Stimulated activated CD8-positive, alpha-beta memory T cell treated with anti-CD3 and anti-CD28 coated beads, Interleukin-7, amount 100 ng/mL, for 24 hours (primary cell): ENCODE data around the gene FAM120AOS.

Source experiments
- DNase-seq: peaks from one replicate; pipeline ENCODE4 v3.0.0-alpha.2; 2020; ENCODE audit warnings: low read depth

FAM120AOS gene

GRCh38 chr9:93437996-93438395 is 15.4 kb downstream of the FAM120AOS start:
- DNase-seq = no peak

- DNase-seq = no peak
Measured at GRCh38 chr9:93436655-93437407, 16.6 kb downstream of the FAM120AOS start.

GRCh38 chr9:93436218-93436617 is 17.2 kb downstream of the FAM120AOS start:
- DNase-seq = no peak

- no peak for DNase-seq
Measured at GRCh38 chr9:93435386-93435785, 18.0 kb downstream of the FAM120AOS start.

- DNase-seq = no peak
Measured at GRCh38 chr9:93434056-93434455, 19.3 kb downstream of the FAM120AOS start.

- DNase-seq = no peak
Measured at GRCh38 chr9:93432964-93433363, 20.4 kb downstream of the FAM120AOS start.

- DNase-seq = no peak
Measured at GRCh38 chr9:93431539-93432105, 21.8 kb downstream of the FAM120AOS start.

GRCh38 chr9:93427655-93428379 is 25.6 kb downstream of the FAM120AOS start:
- DNase-seq = no peak

GRCh38 chr9:93422977-93423616 is 30.3 kb downstream of the FAM120AOS start:
- no peak for DNase-seq

- DNase-seq = no peak
Measured at GRCh38 chr9:93419023-93419422, 34.4 kb downstream of the FAM120AOS start.

- DNase-seq = no peak
Measured at GRCh38 chr9:93417538-93417937, 35.8 kb downstream of the FAM120AOS start.

- DNase-seq = no peak
Measured at GRCh38 chr9:93416530-93417235, 36.7 kb downstream of the FAM120AOS start.

GRCh38 chr9:93415176-93415690 is 38.1 kb downstream of the FAM120AOS start:
- no peak for DNase-seq

GRCh38 chr9:93413530-93413929 is 39.9 kb downstream of the FAM120AOS start:
- no peak for DNase-seq

GRCh38 chr9:93406371-93406770 is 47.0 kb downstream of the FAM120AOS start:
- DNase-seq = no peak

- DNase-seq = no peak
Measured at GRCh38 chr9:93398471-93398870, 54.9 kb downstream of the FAM120AOS start.

GRCh38 chr9:93397661-93398373 is 55.6 kb downstream of the FAM120AOS start:
- DNase-seq = no peak
